ENCODE data around the gene OR4D11. TPM values are rescaled to one million over a fixed set of nuclear protein-coding genes. Genes with fewer than 3 reads are reported as not detected.
"Not testable (repeated sequence)": the region's sequence is repeated elsewhere in the genome, so short reads cannot be mapped to it uniquely, and the experiment has no call there.

Gene OR4D11
- total and polyA plus RNA-seq, 12 donors, result not detected

- no peak for DNase-seq
- no peak overlapping the region for H3K4me3 ChIP-seq
- no peaks in the 10 kb centered on the region for H3K9me3 ChIP-seq (replicated peaks in 1 of 3)
- WGBS, 4 donors, result 50 to 83% (median 66%) methylated on average over 1 of the region's 1 CpG
- TF ChIP-seq POLR2A (IDR thresholded peaks at IDR 0.05) (no peak), CTCF (IDR thresholded peaks at IDR 0.05) (no peak)
- H3K36me3 ChIP-seq (replicated peaks in 1 of 2), result no peaks in the 10 kb centered on the region
- H3K27ac ChIP-seq, result no peak overlapping the region
- H3K27me3 ChIP-seq, result no peaks in the 10 kb centered on the region
- H3K4me1 ChIP-seq (replicated peaks in 1 of 2), result no peaks in the 10 kb centered on the region
- intact Hi-C loops (cut with DNase I), result no loop called here
Observed at GRCh38 chr11:59501931-59502330, 1.4 kb upstream of the OR4D11 start.

- no peaks in the 10 kb centered on the region for H3K27me3 ChIP-seq
- intact Hi-C loops (cut with DNase I), result no loop called here
- H3K9me3 ChIP-seq (replicated peaks in 1 of 3), result no peaks in the 10 kb centered on the region
- H3K36me3 ChIP-seq (replicated peaks in 1 of 2), result no peaks in the 10 kb centered on the region
- H3K27ac ChIP-seq, result peak within 1 kb of the TSS in 1 of 5 donors; percentile 19
- WGBS, 4 donors, result 21 to 30% (median 24%) methylated on average over 2 of the region's 2 CpGs
- no peaks in the 10 kb centered on the region for H3K4me1 ChIP-seq (replicated peaks in 1 of 2)
- DNase-seq, result peak in 1 of 7 donors; percentile 13
- H3K4me3 ChIP-seq, result no peak within 1 kb of the TSS
- TF ChIP-seq CTCF (IDR thresholded peaks at IDR 0.05), result no peak
- TF ChIP-seq POLR2A (IDR thresholded peaks at IDR 0.05), result no peak
Observed at GRCh38 chr11:59510941-59511589, 7.7 kb downstream of the OR4D11 start, which contains the start of gene OR4D9. Gene OR4D9 (plus strand): TSS chr11:59511539. CDS start chr11:59514913, 3,374 bp downstream.

GRCh38 chr11:59511675-59512074 is 8.3 kb downstream of the OR4D11 start:
- TF ChIP-seq POLR2A (IDR thresholded peaks at IDR 0.05) (no peak), CTCF (IDR thresholded peaks at IDR 0.05) (no peak)
- Histone ChIP-seq H3K4me3 (no peak overlapping the region), H3K27me3 (no peaks in the 10 kb centered on the region), H3K9me3 (replicated peaks in 1 of 3) (no peaks in the 10 kb centered on the region), H3K27ac (no peak overlapping the region), H3K36me3 (replicated peaks in 1 of 2) (no peaks in the 10 kb centered on the region), H3K4me1 (replicated peaks in 1 of 2) (no peaks in the 10 kb centered on the region)
- intact Hi-C loops (cut with DNase I), result no loop called here
- 39 to 56% (median 50%) methylated on average over 1 of the region's 1 CpG for WGBS, 4 donors
- DNase-seq, result no peak

GRCh38 chr11:59520139-59520538 is 16.8 kb downstream of the OR4D11 start:
- H3K4me3 ChIP-seq; H3K9me3 ChIP-seq (replicated peaks in 1 of 3); H3K36me3 ChIP-seq (replicated peaks in 1 of 2); H3K4me1 ChIP-seq (replicated peaks in 1 of 2); H3K27me3 ChIP-seq; intact Hi-C loops (cut with DNase I); H3K27ac ChIP-seq; DNase-seq: not testable (repeated sequence)
- WGBS, 4 donors, result 61 to 71% (median 66%) methylated on average over 2 of the region's 2 CpGs

- DNase-seq, result no peak
- 75 to 77% (median 75%) methylated on average over 5 of the region's 5 CpGs for WGBS, 4 donors
- intact Hi-C loops (cut with DNase I), result no loop called here
- Histone ChIP-seq H3K4me1 (replicated peaks in 1 of 2) (no peaks in the 10 kb centered on the region), H3K27ac (no peak overlapping the region), H3K27me3 (no peaks in the 10 kb centered on the region), H3K4me3 (no peak overlapping the region), H3K36me3 (replicated peaks in 1 of 2) (no peaks in the 10 kb centered on the region), H3K9me3 (replicated peaks in 1 of 3) (no peaks in the 10 kb centered on the region)
- TF ChIP-seq POLR2A (IDR thresholded peaks at IDR 0.05), result no peak
- no peak for TF ChIP-seq CTCF (IDR thresholded peaks at IDR 0.05)
Observed at GRCh38 chr11:59520741-59521140, 17.4 kb downstream of the OR4D11 start.

All from adrenal gland (tissue), 12 donors.